ENCODE data around the gene KPNA6.
"Not testable (repeated sequence)": the region's sequence is repeated elsewhere in the genome, so short reads cannot be mapped to it uniquely, and the experiment has no call there.

KPNA6 gene

GRCh38 chr1:32128479-32128878 lies 20.6 kb downstream of the KPNA6 start:
- Histone ChIP-seq H3K9ac (ENCODE audit: low read length) (no peak overlapping the region), H2AFZ (ENCODE audit: low read length) (no peak overlapping the region), H3K4me3 (ENCODE audit: low read length) (no peak overlapping the region), H3K9me2 (replicated peaks; ENCODE audit: insufficient read depth, low read length) (no peaks in the 10 kb centered on the region), H3K4me1 (ENCODE audit: low read length) (no peaks in the 10 kb centered on the region), H3K27me3 (replicated peaks; ENCODE audit: insufficient read depth, low read length) (no peaks in the 10 kb centered on the region), H3K9me3 (replicated peaks; ENCODE audit: insufficient read depth, low read length) (no peaks in the 10 kb centered on the region), H3F3A (ENCODE audit: insufficient read depth, low read length) (no peaks in the 10 kb centered on the region), H3K36me3 (replicated peaks; ENCODE audit: insufficient read depth, low read length) (0 out of 2 replicates have a peak, but pooled peaks cover 2% of the 10 kb centered on the region), H3K79me2 (ENCODE audit: low read length) (peaks cover 89% of the 10 kb centered on the region), H3K27ac (ENCODE audit: low read length) (no peak overlapping the region), H3K4me2 (ENCODE audit: low read depth, low read length) (no peak overlapping the region), H4K20me1 (ENCODE audit: insufficient read depth, low read length) (peaks cover 8% of the 10 kb centered on the region; the same call in 1 of the 2 replicates)
- no peak for DNase-seq
- TF ChIP-seq EZH2 (optimal IDR thresholded peaks at IDR 0.05; ENCODE audit: low read depth, low read length), result no peak
- no peak for TF ChIP-seq CTCF (IDR thresholded peaks at IDR 0.05; ENCODE audit: low read length)
- no peak for TF ChIP-seq EZH2phosphoT487 (IDR thresholded peaks at IDR 0.05; ENCODE audit: low read length)

DNA sequence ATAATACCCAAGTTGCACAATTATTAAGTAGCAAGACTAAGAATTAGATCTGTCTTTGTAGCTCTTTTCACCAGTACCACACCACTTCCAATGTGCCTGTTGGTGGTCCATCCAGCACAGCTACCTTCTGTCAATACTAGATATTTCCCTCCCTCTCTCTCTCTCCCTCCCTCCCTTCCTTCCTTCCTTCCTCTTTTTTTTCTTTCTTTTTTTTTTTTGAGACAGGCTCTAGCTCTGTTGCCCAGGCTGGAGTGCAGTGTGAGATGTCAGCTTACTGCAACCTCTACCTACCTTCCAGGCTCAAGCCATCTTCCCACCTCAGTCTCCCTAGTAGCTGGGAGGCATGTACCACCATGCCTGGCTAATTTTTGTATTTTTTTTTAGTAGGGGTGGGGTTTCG lies 21.1 kb downstream of the KPNA6 start:
- Histone ChIP-seq H3K27ac (ENCODE audit: low read length) (no peak overlapping the region), H3F3A (ENCODE audit: insufficient read depth, low read length) (no peaks in the 10 kb centered on the region), H3K27me3 (replicated peaks; ENCODE audit: insufficient read depth, low read length) (no peaks in the 10 kb centered on the region), H3K9me2 (replicated peaks; ENCODE audit: insufficient read depth, low read length) (no peaks in the 10 kb centered on the region), H3K4me3 (ENCODE audit: low read length) (no peak overlapping the region), H4K20me1 (ENCODE audit: insufficient read depth, low read length) (peaks cover 8% of the 10 kb centered on the region; the same call in 1 of the 2 replicates), H3K36me3 (replicated peaks; ENCODE audit: insufficient read depth, low read length) (0 out of 2 replicates have a peak, but pooled peaks cover 2% of the 10 kb centered on the region), H3K4me2 (ENCODE audit: low read depth, low read length) (no peak overlapping the region), H3K4me1 (ENCODE audit: low read length) (no peaks in the 10 kb centered on the region), H2AFZ (ENCODE audit: low read length) (no peak overlapping the region), H3K79me2 (ENCODE audit: low read length) (peaks cover 88% of the 10 kb centered on the region), H3K9ac (ENCODE audit: low read length) (no peak overlapping the region), H3K9me3 (replicated peaks; ENCODE audit: insufficient read depth, low read length) (no peaks in the 10 kb centered on the region)
- TF ChIP-seq EZH2 (optimal IDR thresholded peaks at IDR 0.05; ENCODE audit: low read depth, low read length) (no peak), EZH2phosphoT487 (IDR thresholded peaks at IDR 0.05; ENCODE audit: low read length) (no peak), CTCF (IDR thresholded peaks at IDR 0.05; ENCODE audit: low read length) (no peak)
- no peak for DNase-seq

DNA sequence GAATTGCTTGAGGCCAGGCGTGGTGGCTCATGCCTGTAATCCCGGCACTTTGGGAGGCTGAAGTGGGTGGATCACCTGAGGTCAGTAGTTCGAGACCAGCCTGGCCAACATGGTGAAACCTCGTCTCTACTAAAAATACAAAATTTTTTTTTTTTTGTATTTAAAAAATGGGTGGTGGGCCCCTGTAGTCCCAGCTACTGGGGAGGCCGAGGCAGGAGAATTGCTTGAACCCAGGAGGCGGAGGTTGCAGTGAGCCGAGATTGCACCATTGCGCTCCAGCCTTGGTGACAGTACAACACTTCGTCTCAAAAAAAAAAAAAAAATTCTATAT lies 26.1 kb downstream of the KPNA6 start:
- not testable (repeated sequence) for H3K4me2 ChIP-seq (ENCODE audit: low read depth, low read length); H3K27me3 ChIP-seq (replicated peaks; ENCODE audit: insufficient read depth, low read length); H2AFZ ChIP-seq (ENCODE audit: low read length); H3K9ac ChIP-seq (ENCODE audit: low read length); H3F3A ChIP-seq (ENCODE audit: insufficient read depth, low read length); H3K9me2 ChIP-seq (replicated peaks; ENCODE audit: insufficient read depth, low read length); H3K4me1 ChIP-seq (ENCODE audit: low read length); H4K20me1 ChIP-seq (ENCODE audit: insufficient read depth, low read length); H3K36me3 ChIP-seq (replicated peaks; ENCODE audit: insufficient read depth, low read length); H3K4me3 ChIP-seq (ENCODE audit: low read length); H3K27ac ChIP-seq (ENCODE audit: low read length); DNase-seq; H3K9me3 ChIP-seq (replicated peaks; ENCODE audit: insufficient read depth, low read length)
- H3K79me2 ChIP-seq (ENCODE audit: low read length), result peaks cover 86% of the 10 kb centered on the region

DNA sequence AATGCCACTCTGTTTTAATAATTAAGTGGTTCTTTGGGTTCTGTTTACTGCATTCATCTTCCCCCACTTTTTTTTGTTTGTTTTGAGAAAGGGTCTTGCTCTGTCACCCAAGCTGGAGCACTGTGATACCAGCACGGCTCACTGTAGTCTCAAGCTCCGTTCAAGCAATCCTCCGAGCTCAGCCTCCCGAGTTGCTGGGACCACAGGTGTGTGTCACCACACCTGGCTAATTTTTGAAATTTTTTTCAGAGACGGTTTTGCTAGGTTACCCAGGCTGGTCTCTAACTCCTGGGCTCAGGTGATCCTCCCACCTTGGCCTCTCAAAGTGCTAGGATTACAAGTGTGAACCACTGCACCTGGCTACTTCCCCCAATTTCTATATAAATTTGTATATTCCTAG lies 29.3 kb downstream of the KPNA6 start:
- no peaks in the 10 kb centered on the region for H3K4me1 ChIP-seq (ENCODE audit: low read length)
- H3K4me3 ChIP-seq (ENCODE audit: low read length), result no peak overlapping the region
- TF ChIP-seq CTCF (IDR thresholded peaks at IDR 0.05; ENCODE audit: low read length), result no peak
- no peak for TF ChIP-seq EZH2phosphoT487 (IDR thresholded peaks at IDR 0.05; ENCODE audit: low read length)
- no peak for TF ChIP-seq EZH2 (optimal IDR thresholded peaks at IDR 0.05; ENCODE audit: low read depth, low read length)
- no peak overlapping the region for H3K9ac ChIP-seq (ENCODE audit: low read length)
- peaks cover 91% of the 10 kb centered on the region for H3K79me2 ChIP-seq (ENCODE audit: low read length)
- DNase-seq, result no peak
- H3K9me3 ChIP-seq (replicated peaks; ENCODE audit: insufficient read depth, low read length), result no peaks in the 10 kb centered on the region
- no peaks in the 10 kb centered on the region for H3F3A ChIP-seq (ENCODE audit: insufficient read depth, low read length)
- no peak overlapping the region for H2AFZ ChIP-seq (ENCODE audit: low read length)
- H3K9me2 ChIP-seq (replicated peaks; ENCODE audit: insufficient read depth, low read length), result no peaks in the 10 kb centered on the region
- H4K20me1 ChIP-seq (ENCODE audit: insufficient read depth, low read length), result no peaks in the 10 kb centered on the region; the same call in 1 of the 2 replicates
- no peaks in the 10 kb centered on the region for H3K27me3 ChIP-seq (replicated peaks; ENCODE audit: insufficient read depth, low read length)
- no peak overlapping the region for H3K27ac ChIP-seq (ENCODE audit: low read length)
- H3K4me2 ChIP-seq (ENCODE audit: low read depth, low read length), result no peak overlapping the region
- no peaks in the 10 kb centered on the region for H3K36me3 ChIP-seq (replicated peaks; ENCODE audit: insufficient read depth, low read length)
